Endothelial cell (in vitro differentiated cells): ENCODE data around the gene LRBA. TPM values are rescaled to one million over a fixed set of nuclear protein-coding genes. Genes with fewer than 3 reads are reported as not detected.

Experiments
- DNase-seq: peaks from one replicate; pipeline ENCODE4 v3.0.0; 2021; ENCODE audit warnings: low spot score
- H3K27ac Mint-ChIP-seq: one replicate; pipeline ENCODE4 v1.8.0; 2021; ENCODE audit warnings: mixed read lengths, inconsistent platforms; ENCODE audit not compliant: unreplicated experiment
- H3K27me3 Mint-ChIP-seq: one replicate; pipeline ENCODE4 v1.8.0; 2021; ENCODE audit warnings: mild to moderate bottlenecking, moderate library complexity, mixed read lengths, inconsistent platforms; ENCODE audit not compliant: unreplicated experiment
- H3K36me3 Mint-ChIP-seq: one replicate; pipeline ENCODE4 v1.8.0; 2021; ENCODE audit warnings: mild to moderate bottlenecking, low read depth, mixed read lengths, inconsistent platforms; ENCODE audit not compliant: unreplicated experiment
- H3K4me1 Mint-ChIP-seq: one replicate; pipeline ENCODE4 v1.8.0; 2021; ENCODE audit warnings: mild to moderate bottlenecking, mixed read lengths, inconsistent platforms; ENCODE audit not compliant: unreplicated experiment
- H3K4me3 Mint-ChIP-seq: one replicate; pipeline ENCODE4 v1.8.0; 2021; ENCODE audit warnings: mild to moderate bottlenecking, mixed read lengths, inconsistent platforms; ENCODE audit not compliant: unreplicated experiment
- H3K9me3 Mint-ChIP-seq: one replicate; pipeline ENCODE4 v1.8.0; 2021; ENCODE audit warnings: mixed read lengths, inconsistent platforms; ENCODE audit not compliant: unreplicated experiment
- total RNA-seq: library from RNA; stranded (reverse); fragmentation: NEBNext Ultra II Directional; extraction: Animal tissue kit (Norgen Biotek cat#: 25700); gene quantifications from one replicate; pipeline ENCODE4 v1.2.1, GENCODE V29; 2021; ENCODE audit not compliant: unreplicated experiment
- TF ChIP-seq, protein P1 (sequence below): fragments of 200-600 bp; sonication (generic); IDR thresholded peaks from one replicate; pipeline ENCODE4 v1.5.0; 2021; ENCODE audit warnings: antibody characterized with exemption; ENCODE audit not compliant: unreplicated experiment

LRBA gene
- total RNA-seq, 1 donor from 2014 or later, result 44.3 TPM

DNA sequence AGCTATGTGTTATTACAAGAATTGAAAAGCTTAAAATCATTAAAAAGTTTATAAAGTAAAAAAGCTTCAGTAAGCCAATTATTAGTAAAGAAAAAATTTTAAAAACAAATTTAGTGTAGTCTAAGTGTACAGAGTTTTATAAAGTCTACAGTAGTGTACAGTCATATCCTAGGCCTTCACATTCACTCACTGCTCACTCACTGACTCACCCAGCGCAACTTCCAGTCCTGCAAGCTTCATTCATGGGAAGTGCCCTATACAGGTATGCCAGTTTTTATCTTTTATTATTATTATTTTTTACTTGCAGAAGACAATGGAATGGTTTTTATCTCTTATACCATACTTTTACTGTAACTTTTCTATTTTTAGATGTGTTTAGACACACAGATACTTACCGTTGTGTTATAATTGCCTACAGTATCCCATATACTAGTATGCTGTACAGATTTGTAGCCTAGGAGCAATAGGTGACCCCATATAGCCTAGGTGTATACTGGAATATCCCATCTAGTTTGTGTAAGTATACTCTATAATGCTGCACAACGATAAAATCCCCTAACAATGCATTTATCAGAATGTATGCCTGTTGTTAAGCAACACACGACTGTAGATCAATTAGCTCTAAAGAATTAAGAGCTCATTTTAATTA, 706.1 kb downstream of the LRBA start:
- Mint-ChIP-seq H3K4me1 (no peaks in the 10 kb centered on the region), H3K27me3 (no peaks in the 10 kb centered on the region), H3K36me3 (no peaks in the 10 kb centered on the region), H3K9me3 (no peaks in the 10 kb centered on the region), H3K4me3 (no peak overlapping the region), H3K27ac (no peak overlapping the region)
- no peak for DNase-seq
- TF ChIP-seq, protein P1, sequence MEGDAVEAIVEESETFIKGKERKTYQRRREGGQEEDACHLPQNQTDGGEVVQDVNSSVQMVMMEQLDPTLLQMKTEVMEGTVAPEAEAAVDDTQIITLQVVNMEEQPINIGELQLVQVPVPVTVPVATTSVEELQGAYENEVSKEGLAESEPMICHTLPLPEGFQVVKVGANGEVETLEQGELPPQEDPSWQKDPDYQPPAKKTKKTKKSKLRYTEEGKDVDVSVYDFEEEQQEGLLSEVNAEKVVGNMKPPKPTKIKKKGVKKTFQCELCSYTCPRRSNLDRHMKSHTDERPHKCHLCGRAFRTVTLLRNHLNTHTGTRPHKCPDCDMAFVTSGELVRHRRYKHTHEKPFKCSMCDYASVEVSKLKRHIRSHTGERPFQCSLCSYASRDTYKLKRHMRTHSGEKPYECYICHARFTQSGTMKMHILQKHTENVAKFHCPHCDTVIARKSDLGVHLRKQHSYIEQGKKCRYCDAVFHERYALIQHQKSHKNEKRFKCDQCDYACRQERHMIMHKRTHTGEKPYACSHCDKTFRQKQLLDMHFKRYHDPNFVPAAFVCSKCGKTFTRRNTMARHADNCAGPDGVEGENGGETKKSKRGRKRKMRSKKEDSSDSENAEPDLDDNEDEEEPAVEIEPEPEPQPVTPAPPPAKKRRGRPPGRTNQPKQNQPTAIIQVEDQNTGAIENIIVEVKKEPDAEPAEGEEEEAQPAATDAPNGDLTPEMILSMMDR, result no peak

DNA sequence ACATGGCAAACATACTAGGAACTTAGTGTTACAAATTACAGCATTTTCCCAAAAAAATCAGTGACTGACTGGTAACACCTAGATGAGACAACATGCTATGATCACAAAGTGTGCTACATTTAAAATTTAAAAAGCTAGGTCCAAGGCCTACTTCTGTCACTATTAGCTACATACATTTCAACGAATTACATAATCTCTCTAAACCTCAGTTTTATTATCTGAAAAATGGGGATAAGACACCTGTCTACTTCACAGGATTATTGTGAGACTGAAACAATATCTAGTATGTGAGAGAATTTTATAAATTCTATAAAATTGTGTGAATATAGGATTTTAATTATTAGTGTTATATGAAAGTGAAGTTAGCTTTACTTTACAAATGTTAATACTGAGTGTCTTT, 708.4 kb downstream of the LRBA start:
- Mint-ChIP-seq H3K9me3 (no peaks in the 10 kb centered on the region), H3K36me3 (no peaks in the 10 kb centered on the region), H3K4me3 (no peak overlapping the region), H3K27me3 (no peaks in the 10 kb centered on the region), H3K4me1 (no peaks in the 10 kb centered on the region), H3K27ac (no peak overlapping the region)
- no peak for DNase-seq
- TF ChIP-seq, protein P1, result no peak

DNA sequence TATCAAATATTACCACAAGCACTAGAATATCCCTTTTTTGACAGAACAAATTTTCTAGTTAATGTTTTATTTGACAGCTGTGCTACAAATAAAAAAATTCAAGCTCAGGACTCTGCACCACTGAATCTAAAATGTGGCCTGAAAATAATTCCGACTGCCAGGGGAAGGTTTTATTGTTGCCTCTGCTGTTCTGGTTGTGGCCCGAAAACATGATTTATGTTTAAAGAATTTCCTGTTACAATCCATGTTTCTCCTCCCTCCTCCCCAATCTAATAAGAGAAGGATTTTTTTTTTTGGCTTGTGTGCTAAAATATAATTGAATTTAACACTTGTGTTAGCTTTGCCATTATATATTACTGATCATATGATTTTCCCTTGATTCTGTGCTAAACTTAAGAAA, 709.1 kb downstream of the LRBA start:
- H3K9me3 Mint-ChIP-seq, result no peaks in the 10 kb centered on the region
- no peaks in the 10 kb centered on the region for H3K4me1 Mint-ChIP-seq
- DNase-seq, result no peak
- no peaks in the 10 kb centered on the region for H3K27me3 Mint-ChIP-seq
- no peak overlapping the region for H3K27ac Mint-ChIP-seq
- H3K4me3 Mint-ChIP-seq, result no peak overlapping the region
- H3K36me3 Mint-ChIP-seq, result no peaks in the 10 kb centered on the region
- TF ChIP-seq, protein P1, result no peak

DNA sequence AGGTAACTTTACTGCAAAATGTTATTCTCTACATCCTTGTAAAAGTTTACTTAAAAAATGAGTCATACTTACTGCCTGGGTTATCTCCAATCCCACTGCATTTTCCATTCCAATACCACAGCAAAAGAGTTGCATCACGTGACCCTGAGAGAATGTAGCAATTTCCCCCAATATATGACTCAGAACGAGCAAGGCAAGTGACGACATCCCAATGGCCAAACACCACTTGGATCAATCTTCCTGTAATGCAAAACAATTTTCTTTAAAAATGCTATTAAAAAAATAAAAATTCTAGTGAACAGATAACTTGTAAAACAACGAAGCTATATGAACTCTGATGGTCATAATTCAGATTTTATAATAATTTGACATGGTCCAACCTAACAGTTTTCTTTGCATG, 712.5 kb downstream of the LRBA start:
- no peak overlapping the region for H3K27ac Mint-ChIP-seq
- H3K27me3 Mint-ChIP-seq, result no peaks in the 10 kb centered on the region
- no peak for DNase-seq
- H3K9me3 Mint-ChIP-seq, result no peaks in the 10 kb centered on the region
- H3K36me3 Mint-ChIP-seq, result no peaks in the 10 kb centered on the region
- no peaks in the 10 kb centered on the region for H3K4me1 Mint-ChIP-seq
- TF ChIP-seq, protein P1, result no peak
- H3K4me3 Mint-ChIP-seq, result no peak overlapping the region

DNA sequence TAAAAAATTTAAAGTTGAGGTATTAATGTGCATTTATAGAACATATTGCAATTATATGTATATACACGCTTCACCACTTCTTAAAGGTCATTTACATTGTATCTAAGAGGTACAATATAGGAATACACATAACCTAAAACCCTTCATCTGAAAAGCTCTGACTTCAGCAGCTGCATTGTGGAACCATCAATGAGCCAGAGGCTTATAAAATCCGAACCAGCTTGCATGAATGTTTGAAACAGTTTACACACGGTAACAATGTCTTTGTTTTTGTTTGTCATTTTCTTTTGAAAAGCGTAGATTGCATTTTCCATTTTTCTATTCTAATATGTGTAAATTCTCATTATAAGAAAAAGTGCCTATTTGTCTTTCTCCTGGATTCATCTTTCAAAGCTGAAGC, 715.3 kb downstream of the LRBA start:
- H3K27ac Mint-ChIP-seq, result no peak overlapping the region
- H3K27me3 Mint-ChIP-seq, result no peaks in the 10 kb centered on the region
- no peak for DNase-seq
- TF ChIP-seq, protein P1, result no peak
- H3K36me3 Mint-ChIP-seq, result no peaks in the 10 kb centered on the region
- no peaks in the 10 kb centered on the region for H3K9me3 Mint-ChIP-seq
- H3K4me3 Mint-ChIP-seq, result no peak overlapping the region
- H3K4me1 Mint-ChIP-seq, result no peaks in the 10 kb centered on the region
